GM23338 (cell line): ENCODE results near the gene FEV. TPM values are rescaled to one million over a fixed set of nuclear protein-coding genes. Genes with fewer than 3 reads are reported as not detected.
A peak's percentile ranks its signal among the peaks of the same experiment; 100 is the strongest.

ENCODE experiments used
- ATAC-seq: fragments of 200-7000 bp; cut with Tn5 transposase; 3 replicates; pipeline ENCODE4 v1.9.1; 2020
- DNase-seq: peaks from one replicate; pipeline ENCODE4 v3.0.0-alpha.2; 2015; ENCODE audit warnings: low spot score
- H2AFZ ChIP-seq: fragments of 200-600 bp; sonication (generic); 2 replicates; pipeline ENCODE4 v1.8.0; 2016; ENCODE audit warnings: antibody characterized with exemption, mild to moderate bottlenecking, moderate library complexity
- H3F3A ChIP-seq: fragments of 200-600 bp; sonication (generic); replicated peaks from 2 replicates; pipeline ENCODE4 v1.8.0; 2017; ENCODE audit warnings: antibody characterized with exemption, mixed run types, low read depth
- H3K27ac ChIP-seq: fragments of 200-600 bp; sonication (generic); 2 replicates; pipeline ENCODE4 v1.6.1; 2016; ENCODE audit warnings: low read depth
- H3K27me3 ChIP-seq: fragments of 200-600 bp; sonication (generic); 2 replicates; pipeline ENCODE4 v1.8.0; 2016; ENCODE audit warnings: mild to moderate bottlenecking, mixed run types, moderate library complexity; ENCODE audit not compliant: insufficient read depth
- H3K36me3 ChIP-seq: fragments of 200-600 bp; sonication (generic); 2 replicates; pipeline ENCODE4 v1.8.0; 2016; ENCODE audit warnings: mild to moderate bottlenecking; ENCODE audit not compliant: insufficient read depth
- H3K4me1 ChIP-seq: fragments of 200-600 bp; sonication (generic); 2 replicates; pipeline ENCODE4 v1.8.0; 2016; ENCODE audit warnings: mild to moderate bottlenecking, moderate library complexity; ENCODE audit not compliant: insufficient read depth
- H3K4me2 ChIP-seq: fragments of 200-600 bp; sonication (generic); 2 replicates; pipeline ENCODE4 v1.7.1; 2017; ENCODE audit warnings: mixed run types
- H3K4me3 ChIP-seq: fragments of 200-600 bp; sonication (generic); 2 replicates; pipeline ENCODE4 v1.6.1; 2016; ENCODE audit warnings: mixed run types
- H3K79me2 ChIP-seq: fragments of 200-600 bp; sonication (generic); replicated peaks from 2 replicates; pipeline ENCODE4 v1.8.0; 2017; ENCODE audit warnings: mild to moderate bottlenecking; ENCODE audit not compliant: insufficient read depth
- H3K9me2 ChIP-seq: fragments of 200-600 bp; sonication (generic); 2 replicates; pipeline ENCODE4 v1.8.0; 2017; ENCODE audit not compliant: insufficient read depth
- H4K20me1 ChIP-seq: fragments of 200-600 bp; sonication (generic); replicated peaks from 2 replicates; pipeline ENCODE4 v1.8.0; 2017; ENCODE audit warnings: mild to moderate bottlenecking; ENCODE audit not compliant: insufficient read depth
- H3K27ac Mint-ChIP-seq: 2 replicates; pipeline ENCODE4 v1.8.0; 2020; ENCODE audit warnings: inconsistent platforms, mild to moderate bottlenecking, moderate library complexity, mixed read lengths
- H3K27me3 Mint-ChIP-seq: 3 replicates; pipeline ENCODE4 v1.8.0; 2022; ENCODE audit warnings: low read depth, mild to moderate bottlenecking, moderate library complexity, mixed read lengths, inconsistent platforms; ENCODE audit not compliant: insufficient read depth, poor library complexity
- H3K36me3 Mint-ChIP-seq: 3 replicates; pipeline ENCODE4 v1.8.0; 2021; ENCODE audit warnings: low read depth, mild to moderate bottlenecking, inconsistent platforms, moderate library complexity, mixed read lengths
- H3K4me1 Mint-ChIP-seq: 3 replicates; pipeline ENCODE4 v1.8.0; 2020; ENCODE audit warnings: mild to moderate bottlenecking, inconsistent platforms, mixed read lengths
- H3K4me3 Mint-ChIP-seq: 3 replicates; pipeline ENCODE4 v1.8.0; 2021; ENCODE audit warnings: moderate library complexity, mild to moderate bottlenecking, inconsistent platforms, mixed read lengths
- H3K9me3 Mint-ChIP-seq: 3 replicates; pipeline ENCODE4 v1.8.0; 2020; ENCODE audit warnings: moderate library complexity, mild to moderate bottlenecking, inconsistent platforms, mixed read lengths
- CREB1 ChIP-seq: fragments of 250-450 bp; sonication (Bioruptor Pico); IDR thresholded peaks from 2 replicates; pipeline ENCODE4 v1.5.0; 2020; ENCODE audit warnings: low read depth, mild to moderate bottlenecking, moderate library complexity
- EZH2 ChIP-seq: fragments of 200-600 bp; sonication (generic); IDR thresholded peaks from one replicate; pipeline ENCODE4 v1.8.0; 2017; ENCODE audit warnings: antibody characterized with exemption, mild to moderate bottlenecking, low read depth; ENCODE audit not compliant: unreplicated experiment
- NANOG ChIP-seq: IDR thresholded peaks from 2 replicates; pipeline ENCODE4 v1.6.1; 2016; ENCODE audit warnings: antibody characterized with exemption, borderline replicate concordance
- POLR2AphosphoS5 ChIP-seq: IDR thresholded peaks from 2 replicates; pipeline ENCODE4 v1.6.1; 2016; ENCODE audit warnings: antibody characterized with exemption, low read depth
- polyA plus RNA-seq: library from polyadenylated mRNA; unstranded; fragments of >200 nt; fragmentation: Nextera tagmentation; extraction: Ambion mirVana; gene quantifications from 2 replicates; pipeline ENCODE4 v1.2.1, GENCODE V29; 2016
- total RNA-seq: library from RNA; depleted of rRNA; stranded (reverse); fragments of >200 nt; shearing (Covaris generic); gene quantifications from 2 replicates; pipeline ENCODE4 v1.2.3, GENCODE V29; 2014
- TF ChIP-seq, protein P1 (sequence below), 2 experiments: fragments of 200-600 bp in 1 of 2; sonication (generic) in 1 of 2; conservative IDR thresholded peaks; 2 replicates each; pipeline versions ENCODE4 v1.5.1 to v1.6.1; 2016 to 2017; ENCODE audit warnings: antibody characterized with exemption in 2 of 2, low read depth in 2 of 2, mild to moderate bottlenecking in 2 of 2, moderate library complexity in 1 of 2
- TF ChIP-seq, protein P2 (sequence below): IDR thresholded peaks from 2 replicates; pipeline ENCODE4 v1.6.1; 2016; ENCODE audit warnings: antibody characterized with exemption
- TF ChIP-seq, protein P3 (sequence below): fragments of 250-450 bp; sonication (Bioruptor Pico); IDR thresholded peaks from 2 replicates; pipeline ENCODE4 v1.5.0; 2020; ENCODE audit warnings: mild to moderate bottlenecking, moderate library complexity

Gene FEV
- total and polyA plus RNA-seq, 2 experiments from 2014 or later = not detected

DNA sequence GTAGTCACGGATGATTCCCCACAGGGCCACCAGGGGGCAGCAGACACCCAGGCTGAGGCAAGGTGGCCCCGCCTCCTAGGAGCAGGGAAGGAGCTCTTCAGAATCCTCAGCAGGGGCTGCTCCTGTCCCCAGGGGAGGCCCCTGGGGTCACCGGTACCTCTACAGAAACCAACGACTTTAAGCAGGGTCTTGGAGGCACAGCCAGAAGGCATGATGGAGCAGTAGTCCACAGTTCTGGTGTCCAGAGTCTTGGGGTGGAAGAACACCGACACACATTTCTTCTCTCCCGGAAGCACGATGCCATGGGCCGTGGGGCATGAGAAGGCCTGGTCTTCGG lies 44.8 kb upstream of the FEV start:
- Histone ChIP-seq H3K9me2 (no peaks in the 10 kb centered on the region), H3F3A (no peaks in the 10 kb centered on the region), H3K27me3 (no peaks in the 10 kb centered on the region), H3K4me2 (no peak overlapping the region), H3K4me1 (no peaks in the 10 kb centered on the region), H3K27ac (no peak overlapping the region), H3K79me2 (no peaks in the 10 kb centered on the region), H3K36me3 (no peaks in the 10 kb centered on the region), H4K20me1 (no peaks in the 10 kb centered on the region), H3K4me3 (no peak overlapping the region), H2AFZ (no peak overlapping the region)
- TF ChIP-seq, protein P1, sequence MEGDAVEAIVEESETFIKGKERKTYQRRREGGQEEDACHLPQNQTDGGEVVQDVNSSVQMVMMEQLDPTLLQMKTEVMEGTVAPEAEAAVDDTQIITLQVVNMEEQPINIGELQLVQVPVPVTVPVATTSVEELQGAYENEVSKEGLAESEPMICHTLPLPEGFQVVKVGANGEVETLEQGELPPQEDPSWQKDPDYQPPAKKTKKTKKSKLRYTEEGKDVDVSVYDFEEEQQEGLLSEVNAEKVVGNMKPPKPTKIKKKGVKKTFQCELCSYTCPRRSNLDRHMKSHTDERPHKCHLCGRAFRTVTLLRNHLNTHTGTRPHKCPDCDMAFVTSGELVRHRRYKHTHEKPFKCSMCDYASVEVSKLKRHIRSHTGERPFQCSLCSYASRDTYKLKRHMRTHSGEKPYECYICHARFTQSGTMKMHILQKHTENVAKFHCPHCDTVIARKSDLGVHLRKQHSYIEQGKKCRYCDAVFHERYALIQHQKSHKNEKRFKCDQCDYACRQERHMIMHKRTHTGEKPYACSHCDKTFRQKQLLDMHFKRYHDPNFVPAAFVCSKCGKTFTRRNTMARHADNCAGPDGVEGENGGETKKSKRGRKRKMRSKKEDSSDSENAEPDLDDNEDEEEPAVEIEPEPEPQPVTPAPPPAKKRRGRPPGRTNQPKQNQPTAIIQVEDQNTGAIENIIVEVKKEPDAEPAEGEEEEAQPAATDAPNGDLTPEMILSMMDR (conservative IDR thresholded peaks at IDR 0.05; ENCODE audit: low read depth in 2 of 2) = peak; percentile 85 to 97
- TF ChIP-seq EZH2 = no peak
- H3K4me3 Mint-ChIP-seq = no peak overlapping the region
- DNase-seq (peak; percentile 90), ATAC-seq (peak; percentile 94)
- H3K36me3 Mint-ChIP-seq = no peaks in the 10 kb centered on the region
- H3K4me1 Mint-ChIP-seq = peaks cover 3% of the 10 kb centered on the region; the same call in 2 of the 3 replicates
- no peaks in the 10 kb centered on the region; the same call in 2 of the 3 replicates for H3K9me3 Mint-ChIP-seq
- H3K27ac Mint-ChIP-seq = no peak overlapping the region
- peaks cover 15% of the 10 kb centered on the region for H3K27me3 Mint-ChIP-seq

DNA sequence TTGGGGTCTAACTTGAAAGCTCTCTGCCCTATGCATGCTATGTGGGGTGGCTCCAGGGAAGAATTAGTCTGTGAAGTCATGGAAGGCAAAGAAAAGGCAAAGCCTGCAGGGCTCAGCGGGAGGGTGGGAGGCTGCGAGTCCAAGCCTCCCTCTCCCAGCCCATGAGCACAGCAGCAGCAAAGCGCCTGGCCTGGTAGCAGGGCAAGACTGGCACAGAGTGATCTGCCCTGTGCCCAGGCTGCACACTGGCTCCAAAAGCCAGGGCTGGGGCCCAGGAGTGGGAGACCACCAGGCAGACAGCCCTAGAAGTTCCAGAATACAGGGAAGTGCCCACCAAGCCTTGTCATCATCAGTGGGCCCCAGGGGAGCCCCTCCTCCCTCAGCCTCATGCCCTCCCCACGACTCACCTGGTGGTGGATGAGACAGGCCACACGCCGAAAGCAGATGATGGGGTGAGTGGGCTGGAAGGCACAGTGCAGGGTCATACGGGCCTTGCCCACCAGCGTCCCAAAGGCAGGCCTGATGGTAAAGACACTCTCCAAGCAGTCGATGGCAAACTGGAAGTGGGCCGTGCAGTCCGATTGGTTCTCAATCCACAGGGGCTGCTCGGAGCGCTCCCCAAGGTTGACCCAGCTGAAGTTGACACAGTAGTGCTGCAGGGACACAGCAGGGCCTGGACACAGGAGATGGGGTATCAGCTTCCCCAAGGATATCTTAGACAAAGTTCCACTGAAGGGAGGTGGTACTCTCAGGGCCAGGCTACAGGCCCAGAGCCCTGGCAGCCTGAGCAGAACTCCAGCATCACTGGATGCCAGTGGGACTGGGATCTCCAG lies 44.2 kb upstream of the FEV start:
- Mint-ChIP-seq H3K4me1 (peaks cover 3% of the 10 kb centered on the region; the same call in 2 of the 3 replicates), H3K27me3 (peaks cover 15% of the 10 kb centered on the region), H3K27ac (no peak overlapping the region), H3K4me3 (no peak overlapping the region), H3K36me3 (no peaks in the 10 kb centered on the region), H3K9me3 (no peaks in the 10 kb centered on the region; the same call in 2 of the 3 replicates)
- H3K4me1 ChIP-seq = no peaks in the 10 kb centered on the region
- TF ChIP-seq NANOG (no peak), CREB1 (CRISPR knock-in tag) (no peak), POLR2AphosphoS5 (no peak)
- TF ChIP-seq, protein P2, sequence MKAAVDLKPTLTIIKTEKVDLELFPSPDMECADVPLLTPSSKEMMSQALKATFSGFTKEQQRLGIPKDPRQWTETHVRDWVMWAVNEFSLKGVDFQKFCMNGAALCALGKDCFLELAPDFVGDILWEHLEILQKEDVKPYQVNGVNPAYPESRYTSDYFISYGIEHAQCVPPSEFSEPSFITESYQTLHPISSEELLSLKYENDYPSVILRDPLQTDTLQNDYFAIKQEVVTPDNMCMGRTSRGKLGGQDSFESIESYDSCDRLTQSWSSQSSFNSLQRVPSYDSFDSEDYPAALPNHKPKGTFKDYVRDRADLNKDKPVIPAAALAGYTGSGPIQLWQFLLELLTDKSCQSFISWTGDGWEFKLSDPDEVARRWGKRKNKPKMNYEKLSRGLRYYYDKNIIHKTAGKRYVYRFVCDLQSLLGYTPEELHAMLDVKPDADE = no peak
- H3K27me3 ChIP-seq = no peaks in the 10 kb centered on the region
- no peak overlapping the region for H3K4me3 ChIP-seq
- H3K9me2 ChIP-seq = no peaks in the 10 kb centered on the region
- H3K79me2 ChIP-seq = no peaks in the 10 kb centered on the region
- ATAC-seq = no peak
- H3K27ac ChIP-seq = no peak overlapping the region
- no peaks in the 10 kb centered on the region for H3F3A ChIP-seq
- no peak for DNase-seq
- H4K20me1 ChIP-seq = no peaks in the 10 kb centered on the region
- no peaks in the 10 kb centered on the region for H3K36me3 ChIP-seq
- H2AFZ ChIP-seq = no peak overlapping the region
- no peak overlapping the region for H3K4me2 ChIP-seq

DNA sequence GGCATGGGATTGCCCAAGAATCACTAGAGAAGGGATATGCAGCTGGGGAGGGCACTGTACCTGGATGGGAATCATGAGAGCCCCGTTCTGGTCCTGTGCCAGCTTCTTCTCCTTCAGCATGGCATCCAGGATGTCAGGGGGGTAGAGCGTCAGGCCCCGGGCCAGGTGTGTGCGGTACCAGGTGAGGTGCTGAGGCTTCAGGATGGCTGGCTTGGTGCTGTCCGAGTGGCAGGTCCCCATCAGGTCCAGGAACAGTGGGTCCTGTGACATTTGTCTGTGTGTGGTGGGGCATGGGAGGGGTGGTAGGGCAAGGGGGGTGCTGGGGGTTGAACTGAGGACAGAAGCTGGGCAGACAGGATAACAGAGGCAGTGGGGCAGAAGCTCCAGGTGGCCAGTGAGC lies 43.2 kb upstream of the FEV start:
- Mint-ChIP-seq H3K36me3 (no peaks in the 10 kb centered on the region), H3K27ac (no peak overlapping the region), H3K9me3 (no peaks in the 10 kb centered on the region; the same call in 2 of the 3 replicates), H3K4me1 (peaks cover 3% of the 10 kb centered on the region; the same call in 2 of the 3 replicates), H3K27me3 (peaks cover 15% of the 10 kb centered on the region), H3K4me3 (no peak overlapping the region)
- Histone ChIP-seq H3F3A (no peaks in the 10 kb centered on the region), H3K27me3 (no peaks in the 10 kb centered on the region), H2AFZ (no peak overlapping the region), H3K36me3 (no peaks in the 10 kb centered on the region), H4K20me1 (no peaks in the 10 kb centered on the region), H3K9me2 (no peaks in the 10 kb centered on the region), H3K4me2 (no peak overlapping the region), H3K4me3 (no peak overlapping the region), H3K79me2 (no peaks in the 10 kb centered on the region), H3K27ac (no peak overlapping the region), H3K4me1 (no peaks in the 10 kb centered on the region)
- DNase-seq (no peak), ATAC-seq (no peak)
- TF ChIP-seq, protein P3, sequence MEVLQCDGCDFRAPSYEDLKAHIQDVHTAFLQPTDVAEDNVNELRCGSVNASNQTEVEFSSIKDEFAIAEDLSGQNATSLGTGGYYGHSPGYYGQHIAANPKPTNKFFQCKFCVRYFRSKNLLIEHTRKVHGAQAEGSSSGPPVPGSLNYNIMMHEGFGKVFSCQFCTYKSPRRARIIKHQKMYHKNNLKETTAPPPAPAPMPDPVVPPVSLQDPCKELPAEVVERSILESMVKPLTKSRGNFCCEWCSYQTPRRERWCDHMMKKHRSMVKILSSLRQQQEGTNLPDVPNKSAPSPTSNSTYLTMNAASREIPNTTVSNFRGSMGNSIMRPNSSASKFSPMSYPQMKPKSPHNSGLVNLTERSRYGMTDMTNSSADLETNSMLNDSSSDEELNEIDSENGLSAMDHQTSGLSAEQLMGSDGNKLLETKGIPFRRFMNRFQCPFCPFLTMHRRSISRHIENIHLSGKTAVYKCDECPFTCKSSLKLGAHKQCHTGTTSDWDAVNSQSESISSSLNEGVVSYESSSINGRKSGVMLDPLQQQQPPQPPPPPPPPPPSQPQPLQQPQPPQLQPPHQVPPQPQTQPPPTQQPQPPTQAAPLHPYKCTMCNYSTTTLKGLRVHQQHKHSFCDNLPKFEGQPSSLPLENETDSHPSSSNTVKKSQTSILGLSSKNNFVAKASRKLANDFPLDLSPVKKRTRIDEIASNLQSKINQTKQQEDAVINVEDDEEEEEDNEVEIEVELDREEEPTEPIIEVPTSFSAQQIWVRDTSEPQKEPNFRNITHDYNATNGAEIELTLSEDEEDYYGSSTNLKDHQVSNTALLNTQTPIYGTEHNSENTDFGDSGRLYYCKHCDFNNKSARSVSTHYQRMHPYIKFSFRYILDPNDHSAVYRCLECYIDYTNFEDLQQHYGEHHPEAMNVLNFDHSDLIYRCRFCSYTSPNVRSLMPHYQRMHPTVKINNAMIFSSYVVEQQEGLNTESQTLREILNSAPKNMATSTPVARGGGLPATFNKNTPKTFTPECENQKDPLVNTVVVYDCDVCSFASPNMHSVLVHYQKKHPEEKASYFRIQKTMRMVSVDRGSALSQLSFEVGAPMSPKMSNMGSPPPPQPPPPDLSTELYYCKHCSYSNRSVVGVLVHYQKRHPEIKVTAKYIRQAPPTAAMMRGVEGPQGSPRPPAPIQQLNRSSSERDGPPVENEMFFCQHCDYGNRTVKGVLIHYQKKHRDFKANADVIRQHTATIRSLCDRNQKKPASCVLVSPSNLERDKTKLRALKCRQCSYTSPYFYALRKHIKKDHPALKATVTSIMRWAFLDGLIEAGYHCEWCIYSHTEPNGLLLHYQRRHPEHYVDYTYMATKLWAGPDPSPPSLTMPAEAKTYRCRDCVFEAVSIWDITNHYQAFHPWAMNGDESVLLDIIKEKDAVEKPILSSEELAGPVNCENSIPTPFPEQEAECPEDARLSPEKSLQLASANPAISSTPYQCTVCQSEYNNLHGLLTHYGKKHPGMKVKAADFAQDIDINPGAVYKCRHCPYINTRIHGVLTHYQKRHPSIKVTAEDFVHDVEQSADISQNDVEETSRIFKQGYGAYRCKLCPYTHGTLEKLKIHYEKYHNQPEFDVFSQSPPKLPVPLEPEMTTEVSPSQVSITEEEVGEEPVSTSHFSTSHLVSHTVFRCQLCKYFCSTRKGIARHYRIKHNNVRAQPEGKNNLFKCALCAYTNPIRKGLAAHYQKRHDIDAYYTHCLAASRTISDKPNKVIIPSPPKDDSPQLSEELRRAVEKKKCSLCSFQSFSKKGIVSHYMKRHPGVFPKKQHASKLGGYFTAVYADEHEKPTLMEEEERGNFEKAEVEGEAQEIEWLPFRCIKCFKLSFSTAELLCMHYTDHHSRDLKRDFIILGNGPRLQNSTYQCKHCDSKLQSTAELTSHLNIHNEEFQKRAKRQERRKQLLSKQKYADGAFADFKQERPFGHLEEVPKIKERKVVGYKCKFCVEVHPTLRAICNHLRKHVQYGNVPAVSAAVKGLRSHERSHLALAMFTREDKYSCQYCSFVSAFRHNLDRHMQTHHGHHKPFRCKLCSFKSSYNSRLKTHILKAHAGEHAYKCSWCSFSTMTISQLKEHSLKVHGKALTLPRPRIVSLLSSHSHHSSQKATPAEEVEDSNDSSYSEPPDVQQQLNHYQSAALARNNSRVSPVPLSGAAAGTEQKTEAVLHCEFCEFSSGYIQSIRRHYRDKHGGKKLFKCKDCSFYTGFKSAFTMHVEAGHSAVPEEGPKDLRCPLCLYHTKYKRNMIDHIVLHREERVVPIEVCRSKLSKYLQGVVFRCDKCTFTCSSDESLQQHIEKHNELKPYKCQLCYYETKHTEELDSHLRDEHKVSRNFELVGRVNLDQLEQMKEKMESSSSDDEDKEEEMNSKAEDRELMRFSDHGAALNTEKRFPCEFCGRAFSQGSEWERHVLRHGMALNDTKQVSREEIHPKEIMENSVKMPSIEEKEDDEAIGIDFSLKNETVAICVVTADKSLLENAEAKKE (CRISPR knock-in tag) = no peak
